ENCODE results near the gene MAGI1.

GRCh38 chr3:65701516-65701915 lies 337.2 kb downstream of the MAGI1 start:
- TF ChIP-seq CTCF (IDR thresholded peaks at IDR 0.05) = no peak
- no peak for TF ChIP-seq EZH2 (IDR thresholded peaks at IDR 0.05; ENCODE audit: borderline replicate concordance, insufficient read depth, low read depth, low read length, poor library complexity, severe bottlenecking)
